Omental fat pad (tissue), 4 donors: Measurements from ENCODE around the gene C1QB. TPM values are rescaled to one million over a fixed set of nuclear protein-coding genes. Genes with fewer than 3 reads are reported as not detected.

Source experiments
- ATAC-seq: fragments of 150-250 bp; one replicate; pipeline ENCODE4 v1.9.1; 2016; ENCODE audit warnings: mild to moderate bottlenecking, moderate library complexity; ENCODE audit not compliant: low FRiP score
- DNase-seq: peaks from one replicate; pipeline ENCODE4 v3.0.0-alpha.2; 2019; ENCODE audit warnings: low spot score
- total RNA-seq, 4 donors: library from RNA; depleted of rRNA; stranded (reverse); fragments of >200 nt; gene quantifications; one replicate each; pipeline ENCODE4 v1.1.0, GENCODE V29; 2016
- TF ChIP-seq, protein P1 (sequence below), 3 donors: fragments of 450-650 bp; IDR thresholded peaks; one replicate each; pipeline ENCODE4 v1.5.1; 2016 to 2017; ENCODE audit warnings: antibody characterized with exemption in 3 of 3, mild to moderate bottlenecking in 3 of 3, moderate library complexity in 2 of 3

C1QB gene
- total RNA-seq, 4 donors from 2014 or later: 692 to 1,052 (median 953) TPM

DNA sequence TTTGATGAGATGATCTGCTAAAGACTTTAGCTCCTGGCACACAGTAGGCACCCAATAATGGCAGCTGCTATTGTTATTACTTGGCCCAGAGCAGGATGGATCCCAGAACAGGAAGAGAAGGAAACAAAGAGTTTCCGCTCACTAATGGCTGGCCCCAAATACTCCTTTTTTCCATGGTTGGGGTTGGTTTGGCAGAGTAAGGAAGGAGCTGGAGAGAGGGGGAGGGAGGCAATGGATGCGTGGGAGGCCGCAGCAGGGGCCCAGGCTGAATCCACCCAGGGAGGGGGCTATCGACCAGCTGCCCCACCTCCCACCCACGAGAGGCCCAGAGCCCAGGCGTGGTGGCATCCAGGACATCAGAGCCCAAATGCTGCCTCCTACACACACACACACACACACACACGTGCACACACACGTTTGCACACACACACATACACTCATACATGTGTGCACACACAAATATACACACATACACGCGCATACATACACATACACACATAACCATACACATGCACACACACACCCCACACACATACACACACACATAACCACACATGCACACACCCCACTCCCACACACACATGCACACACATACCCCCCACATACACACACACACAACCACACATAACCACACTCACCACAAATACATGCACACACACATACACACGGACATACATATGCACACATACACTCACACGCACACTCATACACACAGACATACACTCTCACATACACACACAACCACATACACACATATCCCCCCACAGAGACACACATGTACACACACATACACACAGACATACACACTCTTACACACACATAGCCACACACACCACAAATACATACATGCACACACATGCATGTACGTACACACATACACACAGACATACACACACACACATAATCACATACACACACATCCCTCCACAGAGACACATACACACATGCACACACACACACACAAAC is 25.2 kb downstream of the C1QB start:
- ATAC-seq (no peak), DNase-seq (no peak)
- TF ChIP-seq, protein P1, sequence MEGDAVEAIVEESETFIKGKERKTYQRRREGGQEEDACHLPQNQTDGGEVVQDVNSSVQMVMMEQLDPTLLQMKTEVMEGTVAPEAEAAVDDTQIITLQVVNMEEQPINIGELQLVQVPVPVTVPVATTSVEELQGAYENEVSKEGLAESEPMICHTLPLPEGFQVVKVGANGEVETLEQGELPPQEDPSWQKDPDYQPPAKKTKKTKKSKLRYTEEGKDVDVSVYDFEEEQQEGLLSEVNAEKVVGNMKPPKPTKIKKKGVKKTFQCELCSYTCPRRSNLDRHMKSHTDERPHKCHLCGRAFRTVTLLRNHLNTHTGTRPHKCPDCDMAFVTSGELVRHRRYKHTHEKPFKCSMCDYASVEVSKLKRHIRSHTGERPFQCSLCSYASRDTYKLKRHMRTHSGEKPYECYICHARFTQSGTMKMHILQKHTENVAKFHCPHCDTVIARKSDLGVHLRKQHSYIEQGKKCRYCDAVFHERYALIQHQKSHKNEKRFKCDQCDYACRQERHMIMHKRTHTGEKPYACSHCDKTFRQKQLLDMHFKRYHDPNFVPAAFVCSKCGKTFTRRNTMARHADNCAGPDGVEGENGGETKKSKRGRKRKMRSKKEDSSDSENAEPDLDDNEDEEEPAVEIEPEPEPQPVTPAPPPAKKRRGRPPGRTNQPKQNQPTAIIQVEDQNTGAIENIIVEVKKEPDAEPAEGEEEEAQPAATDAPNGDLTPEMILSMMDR (IDR thresholded peaks at IDR 0.05): no peak

DNA sequence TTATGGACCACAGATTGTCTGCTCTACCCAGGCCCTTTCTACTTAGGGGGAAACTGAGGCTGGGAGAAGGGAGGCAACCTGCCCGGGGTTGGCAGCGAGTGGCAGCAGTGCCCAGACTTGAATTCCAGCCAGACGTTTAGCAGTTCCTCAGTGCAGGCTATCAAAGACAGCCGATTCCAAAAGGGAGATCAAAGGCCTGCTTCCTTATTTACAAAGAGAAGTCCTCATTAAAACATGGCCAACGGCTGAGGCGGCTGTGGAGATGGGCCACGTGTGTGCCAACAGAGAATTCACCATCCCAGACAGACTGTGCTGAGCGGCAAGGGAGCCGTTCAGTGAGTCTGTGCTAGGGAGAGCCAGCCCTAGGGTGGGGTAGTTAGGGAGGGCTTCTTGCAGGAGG is 27.7 kb downstream of the C1QB start:
- TF ChIP-seq, protein P1 (IDR thresholded peaks at IDR 0.05): no peak
- ATAC-seq (no peak), DNase-seq (no peak)

DNA sequence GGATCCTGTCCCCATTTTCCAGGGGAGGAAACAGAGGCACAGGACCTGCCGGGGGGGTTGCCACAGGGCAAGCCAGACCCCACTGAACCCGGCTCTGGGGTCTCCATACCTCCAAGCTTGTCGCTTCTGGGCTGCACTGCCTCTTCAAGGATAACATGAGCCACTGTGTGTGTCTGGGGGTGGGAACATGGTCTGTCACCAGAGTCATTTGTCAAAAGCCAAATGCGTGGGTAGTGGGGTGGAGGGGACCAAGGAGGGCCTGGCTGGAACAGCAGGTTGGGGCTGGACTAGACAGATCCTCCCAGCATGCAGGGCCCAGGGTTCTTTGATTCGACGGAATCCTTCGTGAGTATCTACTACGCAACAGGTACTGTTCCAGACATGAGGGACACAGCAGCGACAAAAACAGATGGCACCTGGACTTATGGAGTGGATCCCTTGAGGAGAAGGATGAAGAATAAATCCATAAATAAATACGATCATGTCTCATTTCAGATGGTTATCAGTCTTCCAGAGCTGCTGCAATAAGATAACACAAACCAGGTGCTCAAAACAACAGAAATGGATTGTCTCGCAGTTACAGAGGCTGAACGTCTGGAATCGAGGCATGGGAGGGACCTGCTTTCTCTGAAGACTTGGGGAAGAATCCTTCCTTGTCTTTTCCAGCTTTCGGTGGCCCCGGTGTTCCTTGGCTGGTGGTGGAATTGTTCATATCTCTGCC is 28.7 kb downstream of the C1QB start:
- DNase-seq (no peak), ATAC-seq (no peak)
- TF ChIP-seq, protein P1 (IDR thresholded peaks at IDR 0.05): no peak

DNA sequence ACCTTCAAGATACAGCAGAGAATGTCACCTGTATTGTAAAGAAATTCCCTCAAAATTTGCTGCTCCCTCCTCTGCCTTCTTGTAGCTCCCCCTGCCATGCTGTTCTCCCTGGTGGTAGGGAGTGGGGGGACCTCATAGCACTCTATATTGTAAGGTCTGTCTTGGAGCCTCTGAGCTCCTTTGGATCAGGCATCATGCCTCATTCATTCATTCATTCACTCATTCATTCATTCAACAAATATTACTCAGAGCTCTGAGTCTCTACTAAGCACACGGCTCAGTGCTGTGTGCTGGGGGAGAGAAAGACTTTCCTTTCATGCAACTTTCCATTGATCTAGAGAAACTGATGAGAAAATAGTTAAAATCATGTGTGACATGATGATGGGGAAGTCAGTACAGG is 30.5 kb downstream of the C1QB start:
- DNase-seq (no peak), ATAC-seq (no peak)
- TF ChIP-seq, protein P1 (IDR thresholded peaks at IDR 0.05): no peak

DNA sequence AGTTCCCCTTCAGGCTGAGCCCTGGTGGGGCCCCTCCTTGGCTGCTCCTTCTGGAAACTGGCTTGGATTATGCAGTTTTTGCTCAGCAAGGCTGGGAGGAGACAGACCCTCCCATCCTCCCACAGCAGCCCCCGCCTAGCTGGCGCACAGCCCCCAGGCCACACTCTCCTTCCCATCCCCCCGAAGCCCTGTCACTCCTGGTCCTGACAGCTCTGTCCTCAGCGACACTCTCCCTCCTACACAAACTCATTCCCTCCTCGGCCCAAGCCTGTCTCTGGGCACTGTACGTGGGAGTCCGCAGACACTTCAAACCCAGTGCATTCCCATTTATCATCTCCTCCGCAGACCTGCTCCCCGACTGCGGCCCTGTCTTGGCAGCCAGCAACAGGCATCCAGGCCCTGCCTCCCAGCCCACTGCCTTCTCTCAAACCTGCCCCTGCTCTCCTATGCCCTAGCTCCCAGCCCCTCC is 32.6 kb downstream of the C1QB start:
- ATAC-seq (peak; percentile 75), DNase-seq (no peak)
- TF ChIP-seq, protein P1 (IDR thresholded peaks at IDR 0.05): no peak

DNA sequence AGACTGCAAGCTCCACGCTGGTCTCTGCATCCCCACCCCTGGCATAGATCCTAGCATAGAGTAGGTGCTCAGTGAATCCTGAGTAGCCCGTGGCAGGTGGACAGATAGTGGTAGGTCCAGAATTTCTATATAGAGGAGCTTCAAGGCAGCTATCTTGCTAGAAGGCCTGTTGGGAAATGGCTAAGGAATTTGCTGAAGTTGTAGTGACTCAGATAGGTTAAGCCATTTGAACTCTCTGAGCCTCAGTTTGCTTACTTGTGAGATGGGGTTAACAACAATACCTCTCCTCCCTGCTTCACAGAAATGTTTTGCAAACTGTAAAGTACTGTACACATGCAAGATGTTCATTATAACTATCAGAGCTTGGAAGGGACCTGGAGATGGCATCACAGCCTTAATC is 34.2 kb downstream of the C1QB start:
- TF ChIP-seq, protein P1 (IDR thresholded peaks at IDR 0.05): no peak
- DNase-seq: no peak
- no peak for ATAC-seq
